ENCODE measurements around the gene ACTG1.

The ACTG1 gene

GRCh38 chr17:81520021-81520901 is 7.7 kb upstream of the ACTG1 start:
- no peak for TF ChIP-seq ZNF274 (IDR thresholded peaks at IDR 0.05; ENCODE audit: low read depth, low read length)
- peak overlapping the region; percentile 45; the same call in 1 of the 2 replicates for H3K4me3 ChIP-seq (ENCODE audit: low read length)

GRCh38 chr17:81519284-81520020 is 6.9 kb upstream of the ACTG1 start:
- TF ChIP-seq ZNF274 (IDR thresholded peaks at IDR 0.05; ENCODE audit: low read depth, low read length), result no peak
- peak overlapping the region; percentile 45; the same call in 1 of the 2 replicates for H3K4me3 ChIP-seq (ENCODE audit: low read length)

- peak overlapping the region; percentile 45; the same call in 1 of the 2 replicates for H3K4me3 ChIP-seq (ENCODE audit: low read length)
- no peak for TF ChIP-seq ZNF274 (IDR thresholded peaks at IDR 0.05; ENCODE audit: low read depth, low read length)
Observed at GRCh38 chr17:81518785-81519283, 6.2 kb upstream of the ACTG1 start.

- no peak for TF ChIP-seq ZNF274 (IDR thresholded peaks at IDR 0.05; ENCODE audit: low read depth, low read length)
- H3K4me3 ChIP-seq (ENCODE audit: low read length), result peak overlapping the region; percentile 45; the same call in 1 of the 2 replicates
Observed at GRCh38 chr17:81518113-81518784, 5.7 kb upstream of the ACTG1 start.

- no peak for TF ChIP-seq ZNF274 (IDR thresholded peaks at IDR 0.05; ENCODE audit: low read depth, low read length)
- H3K4me3 ChIP-seq (ENCODE audit: low read length), result peak overlapping the region; percentile 76; the same call in 1 of the 2 replicates
Observed at GRCh38 chr17:81517339-81518112, 4.9 kb upstream of the ACTG1 start.

- TF ChIP-seq ZNF274 (IDR thresholded peaks at IDR 0.05; ENCODE audit: low read depth, low read length), result no peak
- peak overlapping the region; percentile 76; the same call in 1 of the 2 replicates for H3K4me3 ChIP-seq (ENCODE audit: low read length)
Observed at GRCh38 chr17:81517009-81517338, 4.4 kb upstream of the ACTG1 start.

GRCh38 chr17:81516439-81516838 is 3.8 kb upstream of the ACTG1 start:
- TF ChIP-seq ZNF274 (IDR thresholded peaks at IDR 0.05; ENCODE audit: low read depth, low read length), result no peak

GRCh38 chr17:81515530-81516041 is 3.0 kb upstream of the ACTG1 start:
- peak overlapping the region; percentile 76 for H3K4me3 ChIP-seq (ENCODE audit: low read length)
- TF ChIP-seq ZNF274 (IDR thresholded peaks at IDR 0.05; ENCODE audit: low read depth, low read length), result no peak

More at GRCh38 chr17:81516439-81516838, 3.8 kb upstream of the ACTG1 start:
- peak overlapping the region; percentile 76; the same call in 1 of the 2 replicates for H3K4me3 ChIP-seq (ENCODE audit: low read length)

- TF ChIP-seq ZNF274 (IDR thresholded peaks at IDR 0.05; ENCODE audit: low read depth, low read length), result no peak
- H3K4me3 ChIP-seq (ENCODE audit: low read length), result peak overlapping the region; percentile 76
Observed at GRCh38 chr17:81514739-81515529, 2.3 kb upstream of the ACTG1 start.

- no peak for TF ChIP-seq ZNF274 (IDR thresholded peaks at IDR 0.05; ENCODE audit: low read depth, low read length)
- H3K4me3 ChIP-seq (ENCODE audit: low read length), result peak overlapping the region; percentile 76; the same call in 1 of the 2 replicates
Observed at GRCh38 chr17:81514489-81514738, 1.8 kb upstream of the ACTG1 start.

- H3K4me3 ChIP-seq (ENCODE audit: low read length), result peak overlapping the region; percentile 76; the same call in 1 of the 2 replicates
Observed at GRCh38 chr17:81513753-81514488, 1.3 kb upstream of the ACTG1 start.

GRCh38 chr17:81513372-81513752 is 763 bp upstream of the ACTG1 start:
- no peak for TF ChIP-seq ZNF274 (IDR thresholded peaks at IDR 0.05; ENCODE audit: low read depth, low read length)

More at GRCh38 chr17:81513753-81514488, 1.3 kb upstream of the ACTG1 start:
- no peak for TF ChIP-seq ZNF274 (IDR thresholded peaks at IDR 0.05; ENCODE audit: low read depth, low read length)

More at GRCh38 chr17:81513372-81513752, 763 bp upstream of the ACTG1 start:
- H3K4me3 ChIP-seq (ENCODE audit: low read length), result peak overlapping the region; percentile 76; the same call in 1 of the 2 replicates
